Measurements from ENCODE around the gene ARFGEF3.

Gene ARFGEF3

GRCh38 chr6:138246650-138247440, 85.1 kb downstream of the ARFGEF3 start:
- no peak for DNase-seq

GRCh38 chr6:138248011-138248410, 86.3 kb downstream of the ARFGEF3 start:
- no peak for DNase-seq

- no peak for DNase-seq
These were observed 87.1 kb downstream of the ARFGEF3 start for GRCh38 chr6:138248878-138249277.

- DNase-seq: no peak
These were observed 88.3 kb downstream of the ARFGEF3 start for GRCh38 chr6:138250053-138250452.

GRCh38 chr6:138250513-138251247, 88.9 kb downstream of the ARFGEF3 start:
- peak; percentile 44 for DNase-seq

GRCh38 chr6:138253731-138254130, 92.0 kb downstream of the ARFGEF3 start:
- no peak for DNase-seq

- DNase-seq: no peak
These were observed 93.7 kb downstream of the ARFGEF3 start for GRCh38 chr6:138255443-138255842.

- no peak for DNase-seq
These were observed 95.9 kb downstream of the ARFGEF3 start for GRCh38 chr6:138257638-138258040.

GRCh38 chr6:138258197-138258596, 96.5 kb downstream of the ARFGEF3 start:
- no peak for DNase-seq

- DNase-seq: no peak
These were observed 97.3 kb downstream of the ARFGEF3 start for GRCh38 chr6:138258991-138259390.

GRCh38 chr6:138261116-138261780, 99.5 kb downstream of the ARFGEF3 start:
- DNase-seq: no peak

- no peak for DNase-seq
These were observed 102.2 kb downstream of the ARFGEF3 start for GRCh38 chr6:138263963-138264362.

GRCh38 chr6:138264372-138264880, 102.7 kb downstream of the ARFGEF3 start:
- DNase-seq: no peak

GRCh38 chr6:138266095-138266494, 104.4 kb downstream of the ARFGEF3 start:
- DNase-seq: no peak

- no peak for DNase-seq
These were observed 106.5 kb downstream of the ARFGEF3 start for GRCh38 chr6:138267971-138268895.

- no peak for DNase-seq
These were observed 109.7 kb downstream of the ARFGEF3 start for GRCh38 chr6:138271451-138271850.

GRCh38 chr6:138272533-138273315, 111.0 kb downstream of the ARFGEF3 start:
- no peak for DNase-seq

- no peak for DNase-seq
These were observed 114.2 kb downstream of the ARFGEF3 start for GRCh38 chr6:138275976-138276375.

- DNase-seq: no peak
These were observed 116.1 kb downstream of the ARFGEF3 start for GRCh38 chr6:138277835-138278234.

GRCh38 chr6:138278326-138278725, 116.6 kb downstream of the ARFGEF3 start:
- DNase-seq: no peak

- DNase-seq: no peak
These were observed 124.1 kb downstream of the ARFGEF3 start for GRCh38 chr6:138285800-138286199.
